ENCODE measurements around the gene CFAP210. TPM values are rescaled to one million over a fixed set of nuclear protein-coding genes. Genes with fewer than 3 reads are reported as not detected.

Gene CFAP210
- total and polyA plus RNA-seq, 2 experiments from 2014 or later, result 3.7 TPM; not detected in 1

DNA sequence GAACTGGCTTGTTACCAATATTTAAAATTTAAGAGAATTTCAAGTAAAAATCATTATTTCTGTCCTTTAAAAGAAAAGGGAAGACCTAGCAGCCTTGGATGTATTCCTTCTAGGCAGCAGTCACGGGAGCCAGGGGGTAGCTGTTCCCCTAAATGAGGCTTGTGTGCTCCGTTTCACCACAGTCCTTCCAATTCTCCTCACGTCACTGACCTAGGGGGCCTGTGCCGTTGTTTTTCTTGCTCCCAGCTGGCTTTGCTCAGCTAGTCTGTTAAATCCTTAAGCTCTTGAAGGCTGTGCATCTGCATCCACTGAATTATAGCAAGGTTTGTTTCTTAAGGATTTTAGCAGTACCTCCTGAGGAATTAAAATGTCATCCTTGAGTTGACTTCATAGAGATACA, 49.3 kb upstream of the CFAP210 start:
- H3K36me3 ChIP-seq (ENCODE audit: insufficient read depth), result peaks cover 23% of the 10 kb centered on the region
- peaks cover 22% of the 10 kb centered on the region for H3K79me2 ChIP-seq (replicated peaks; ENCODE audit: insufficient read depth)
- H3K36me3 Mint-ChIP-seq (ENCODE audit: low read depth), result peaks cover 72% of the 10 kb centered on the region

More for the DNA sequence above, 49.3 kb upstream of the CFAP210 start:
- no peak for ATAC-seq
- Mint-ChIP-seq H3K27me3 (ENCODE audit: insufficient read depth, low read depth, poor library complexity) (peaks cover 8% of the 10 kb centered on the region), H3K9me3 (peaks cover 7% of the 10 kb centered on the region; the same call in 2 of the 3 replicates), H3K4me3 (no peak overlapping the region), H3K4me1 (peaks cover 8% of the 10 kb centered on the region), H3K27ac (no peak overlapping the region)
- Histone ChIP-seq H2AFZ (no peak overlapping the region), H3K9me2 (ENCODE audit: insufficient read depth) (0 out of 2 replicates have a peak, but pooled peaks cover 4% of the 10 kb centered on the region), H3K27me3 (ENCODE audit: insufficient read depth) (no peaks in the 10 kb centered on the region), H3F3A (replicated peaks; ENCODE audit: low read depth) (0 out of 2 replicates have a peak, but pooled peaks cover 5% of the 10 kb centered on the region), H3K4me1 (ENCODE audit: insufficient read depth) (peaks cover 7% of the 10 kb centered on the region), H3K27ac (ENCODE audit: low read depth) (no peak overlapping the region), H3K4me2 (no peak overlapping the region), H3K4me3 (no peak overlapping the region), H4K20me1 (replicated peaks; ENCODE audit: insufficient read depth) (peaks cover 14% of the 10 kb centered on the region; the same call in 1 of the 2 replicates)
- TF ChIP-seq ZNF331 (CRISPR knock-in tag; IDR thresholded peaks at IDR 0.05; ENCODE audit: low read depth), result no peak
- TF ChIP-seq EZH2phosphoT487 (IDR thresholded peaks at IDR 0.05; ENCODE audit: unreplicated experiment), result no peak
- TF ChIP-seq POLR2AphosphoS5 (IDR thresholded peaks at IDR 0.05; ENCODE audit: low read depth), result no peak
- no peak for TF ChIP-seq EZH2 (IDR thresholded peaks at IDR 0.05; ENCODE audit: low read depth, unreplicated experiment)
- TF ChIP-seq, protein P1, sequence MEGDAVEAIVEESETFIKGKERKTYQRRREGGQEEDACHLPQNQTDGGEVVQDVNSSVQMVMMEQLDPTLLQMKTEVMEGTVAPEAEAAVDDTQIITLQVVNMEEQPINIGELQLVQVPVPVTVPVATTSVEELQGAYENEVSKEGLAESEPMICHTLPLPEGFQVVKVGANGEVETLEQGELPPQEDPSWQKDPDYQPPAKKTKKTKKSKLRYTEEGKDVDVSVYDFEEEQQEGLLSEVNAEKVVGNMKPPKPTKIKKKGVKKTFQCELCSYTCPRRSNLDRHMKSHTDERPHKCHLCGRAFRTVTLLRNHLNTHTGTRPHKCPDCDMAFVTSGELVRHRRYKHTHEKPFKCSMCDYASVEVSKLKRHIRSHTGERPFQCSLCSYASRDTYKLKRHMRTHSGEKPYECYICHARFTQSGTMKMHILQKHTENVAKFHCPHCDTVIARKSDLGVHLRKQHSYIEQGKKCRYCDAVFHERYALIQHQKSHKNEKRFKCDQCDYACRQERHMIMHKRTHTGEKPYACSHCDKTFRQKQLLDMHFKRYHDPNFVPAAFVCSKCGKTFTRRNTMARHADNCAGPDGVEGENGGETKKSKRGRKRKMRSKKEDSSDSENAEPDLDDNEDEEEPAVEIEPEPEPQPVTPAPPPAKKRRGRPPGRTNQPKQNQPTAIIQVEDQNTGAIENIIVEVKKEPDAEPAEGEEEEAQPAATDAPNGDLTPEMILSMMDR (conservative IDR thresholded peaks at IDR 0.05; ENCODE audit: low read depth in 2 of 2), result no peak
- no peak for TF ChIP-seq NANOG (IDR thresholded peaks at IDR 0.05; ENCODE audit: borderline replicate concordance)
- TF ChIP-seq, protein P2, sequence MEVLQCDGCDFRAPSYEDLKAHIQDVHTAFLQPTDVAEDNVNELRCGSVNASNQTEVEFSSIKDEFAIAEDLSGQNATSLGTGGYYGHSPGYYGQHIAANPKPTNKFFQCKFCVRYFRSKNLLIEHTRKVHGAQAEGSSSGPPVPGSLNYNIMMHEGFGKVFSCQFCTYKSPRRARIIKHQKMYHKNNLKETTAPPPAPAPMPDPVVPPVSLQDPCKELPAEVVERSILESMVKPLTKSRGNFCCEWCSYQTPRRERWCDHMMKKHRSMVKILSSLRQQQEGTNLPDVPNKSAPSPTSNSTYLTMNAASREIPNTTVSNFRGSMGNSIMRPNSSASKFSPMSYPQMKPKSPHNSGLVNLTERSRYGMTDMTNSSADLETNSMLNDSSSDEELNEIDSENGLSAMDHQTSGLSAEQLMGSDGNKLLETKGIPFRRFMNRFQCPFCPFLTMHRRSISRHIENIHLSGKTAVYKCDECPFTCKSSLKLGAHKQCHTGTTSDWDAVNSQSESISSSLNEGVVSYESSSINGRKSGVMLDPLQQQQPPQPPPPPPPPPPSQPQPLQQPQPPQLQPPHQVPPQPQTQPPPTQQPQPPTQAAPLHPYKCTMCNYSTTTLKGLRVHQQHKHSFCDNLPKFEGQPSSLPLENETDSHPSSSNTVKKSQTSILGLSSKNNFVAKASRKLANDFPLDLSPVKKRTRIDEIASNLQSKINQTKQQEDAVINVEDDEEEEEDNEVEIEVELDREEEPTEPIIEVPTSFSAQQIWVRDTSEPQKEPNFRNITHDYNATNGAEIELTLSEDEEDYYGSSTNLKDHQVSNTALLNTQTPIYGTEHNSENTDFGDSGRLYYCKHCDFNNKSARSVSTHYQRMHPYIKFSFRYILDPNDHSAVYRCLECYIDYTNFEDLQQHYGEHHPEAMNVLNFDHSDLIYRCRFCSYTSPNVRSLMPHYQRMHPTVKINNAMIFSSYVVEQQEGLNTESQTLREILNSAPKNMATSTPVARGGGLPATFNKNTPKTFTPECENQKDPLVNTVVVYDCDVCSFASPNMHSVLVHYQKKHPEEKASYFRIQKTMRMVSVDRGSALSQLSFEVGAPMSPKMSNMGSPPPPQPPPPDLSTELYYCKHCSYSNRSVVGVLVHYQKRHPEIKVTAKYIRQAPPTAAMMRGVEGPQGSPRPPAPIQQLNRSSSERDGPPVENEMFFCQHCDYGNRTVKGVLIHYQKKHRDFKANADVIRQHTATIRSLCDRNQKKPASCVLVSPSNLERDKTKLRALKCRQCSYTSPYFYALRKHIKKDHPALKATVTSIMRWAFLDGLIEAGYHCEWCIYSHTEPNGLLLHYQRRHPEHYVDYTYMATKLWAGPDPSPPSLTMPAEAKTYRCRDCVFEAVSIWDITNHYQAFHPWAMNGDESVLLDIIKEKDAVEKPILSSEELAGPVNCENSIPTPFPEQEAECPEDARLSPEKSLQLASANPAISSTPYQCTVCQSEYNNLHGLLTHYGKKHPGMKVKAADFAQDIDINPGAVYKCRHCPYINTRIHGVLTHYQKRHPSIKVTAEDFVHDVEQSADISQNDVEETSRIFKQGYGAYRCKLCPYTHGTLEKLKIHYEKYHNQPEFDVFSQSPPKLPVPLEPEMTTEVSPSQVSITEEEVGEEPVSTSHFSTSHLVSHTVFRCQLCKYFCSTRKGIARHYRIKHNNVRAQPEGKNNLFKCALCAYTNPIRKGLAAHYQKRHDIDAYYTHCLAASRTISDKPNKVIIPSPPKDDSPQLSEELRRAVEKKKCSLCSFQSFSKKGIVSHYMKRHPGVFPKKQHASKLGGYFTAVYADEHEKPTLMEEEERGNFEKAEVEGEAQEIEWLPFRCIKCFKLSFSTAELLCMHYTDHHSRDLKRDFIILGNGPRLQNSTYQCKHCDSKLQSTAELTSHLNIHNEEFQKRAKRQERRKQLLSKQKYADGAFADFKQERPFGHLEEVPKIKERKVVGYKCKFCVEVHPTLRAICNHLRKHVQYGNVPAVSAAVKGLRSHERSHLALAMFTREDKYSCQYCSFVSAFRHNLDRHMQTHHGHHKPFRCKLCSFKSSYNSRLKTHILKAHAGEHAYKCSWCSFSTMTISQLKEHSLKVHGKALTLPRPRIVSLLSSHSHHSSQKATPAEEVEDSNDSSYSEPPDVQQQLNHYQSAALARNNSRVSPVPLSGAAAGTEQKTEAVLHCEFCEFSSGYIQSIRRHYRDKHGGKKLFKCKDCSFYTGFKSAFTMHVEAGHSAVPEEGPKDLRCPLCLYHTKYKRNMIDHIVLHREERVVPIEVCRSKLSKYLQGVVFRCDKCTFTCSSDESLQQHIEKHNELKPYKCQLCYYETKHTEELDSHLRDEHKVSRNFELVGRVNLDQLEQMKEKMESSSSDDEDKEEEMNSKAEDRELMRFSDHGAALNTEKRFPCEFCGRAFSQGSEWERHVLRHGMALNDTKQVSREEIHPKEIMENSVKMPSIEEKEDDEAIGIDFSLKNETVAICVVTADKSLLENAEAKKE (CRISPR knock-in tag; IDR thresholded peaks at IDR 0.05), result no peak
- TF ChIP-seq CREB1 (CRISPR knock-in tag; IDR thresholded peaks at IDR 0.05; ENCODE audit: low read depth), result no peak
- no peak for TF ChIP-seq STAT1 (IDR thresholded peaks at IDR 0.05; ENCODE audit: unreplicated experiment)
- TF ChIP-seq ZNF114 (CRISPR knock-in tag; IDR thresholded peaks at IDR 0.05), result no peak
- no peak for DNase-seq (ENCODE audit: low spot score)
